ENCODE measurements around the gene GCSH.

The GCSH gene

GRCh38 chr16:81095953-81096714 lies at the start of gene GCSH:
TSS of gene GCSH (minus strand) at chr16:81096395. CDS start at chr16:81096278, 117 bp downstream.
- DNase-seq = peak; percentile 99 to 100
- H3K27me3 ChIP-seq = no peaks in the 10 kb centered on the region
- TF ChIP-seq, protein P1, sequence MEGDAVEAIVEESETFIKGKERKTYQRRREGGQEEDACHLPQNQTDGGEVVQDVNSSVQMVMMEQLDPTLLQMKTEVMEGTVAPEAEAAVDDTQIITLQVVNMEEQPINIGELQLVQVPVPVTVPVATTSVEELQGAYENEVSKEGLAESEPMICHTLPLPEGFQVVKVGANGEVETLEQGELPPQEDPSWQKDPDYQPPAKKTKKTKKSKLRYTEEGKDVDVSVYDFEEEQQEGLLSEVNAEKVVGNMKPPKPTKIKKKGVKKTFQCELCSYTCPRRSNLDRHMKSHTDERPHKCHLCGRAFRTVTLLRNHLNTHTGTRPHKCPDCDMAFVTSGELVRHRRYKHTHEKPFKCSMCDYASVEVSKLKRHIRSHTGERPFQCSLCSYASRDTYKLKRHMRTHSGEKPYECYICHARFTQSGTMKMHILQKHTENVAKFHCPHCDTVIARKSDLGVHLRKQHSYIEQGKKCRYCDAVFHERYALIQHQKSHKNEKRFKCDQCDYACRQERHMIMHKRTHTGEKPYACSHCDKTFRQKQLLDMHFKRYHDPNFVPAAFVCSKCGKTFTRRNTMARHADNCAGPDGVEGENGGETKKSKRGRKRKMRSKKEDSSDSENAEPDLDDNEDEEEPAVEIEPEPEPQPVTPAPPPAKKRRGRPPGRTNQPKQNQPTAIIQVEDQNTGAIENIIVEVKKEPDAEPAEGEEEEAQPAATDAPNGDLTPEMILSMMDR (IDR thresholded peaks at IDR 0.05) = no peak
- peaks cover 0 to 13% (median 3%) of the 10 kb centered on the region in 4 donors for H3K4me1 ChIP-seq
- H3K27ac ChIP-seq = peak within 1 kb of the TSS; percentile 82 to 84
- intact Hi-C loops (cut with DNase I; ENCODE audit: low total_unique reads) = loop anchor here (2.0 to 10.0 kb wide), 3 partner anchors 19 to 219 kb away; partner anchors contain the start of genes C16orf46 and GAN
- H3K9me3 ChIP-seq = no peaks in the 10 kb centered on the region
- no peaks in the 10 kb centered on the region for H3K36me3 ChIP-seq
- peak within 1 kb of the TSS; percentile 69 to 94 for H3K4me3 ChIP-seq

GRCh38 chr16:81143921-81144471 lies 47.8 kb upstream of the GCSH start:
- H3K9me3 ChIP-seq = no peaks in the 10 kb centered on the region
- intact Hi-C loops (cut with DNase I; ENCODE audit: low total_unique reads) = no loop called here
- H3K4me1 ChIP-seq = no peaks in the 10 kb centered on the region
- TF ChIP-seq, protein P1 (IDR thresholded peaks at IDR 0.05) = no peak
- H3K27ac ChIP-seq = no peak overlapping the region
- DNase-seq = no peak
- H3K4me3 ChIP-seq = no peak overlapping the region
- no peaks in the 10 kb centered on the region for H3K27me3 ChIP-seq
- H3K36me3 ChIP-seq = peaks cover 0 to 7% (median 0%) of the 10 kb centered on the region in 3 donors

GRCh38 chr16:81142864-81143263 lies 46.7 kb upstream of the GCSH start:
- no peak overlapping the region for H3K4me3 ChIP-seq
- H3K4me1 ChIP-seq = no peaks in the 10 kb centered on the region
- peaks cover 0 to 4% (median 0%) of the 10 kb centered on the region in 3 donors for H3K36me3 ChIP-seq
- H3K27me3 ChIP-seq = no peaks in the 10 kb centered on the region
- H3K9me3 ChIP-seq = no peaks in the 10 kb centered on the region
- TF ChIP-seq, protein P1 (IDR thresholded peaks at IDR 0.05) = no peak
- intact Hi-C loops (cut with DNase I; ENCODE audit: low total_unique reads) = no loop called here
- H3K27ac ChIP-seq = no peak overlapping the region
- no peak for DNase-seq

DNA sequence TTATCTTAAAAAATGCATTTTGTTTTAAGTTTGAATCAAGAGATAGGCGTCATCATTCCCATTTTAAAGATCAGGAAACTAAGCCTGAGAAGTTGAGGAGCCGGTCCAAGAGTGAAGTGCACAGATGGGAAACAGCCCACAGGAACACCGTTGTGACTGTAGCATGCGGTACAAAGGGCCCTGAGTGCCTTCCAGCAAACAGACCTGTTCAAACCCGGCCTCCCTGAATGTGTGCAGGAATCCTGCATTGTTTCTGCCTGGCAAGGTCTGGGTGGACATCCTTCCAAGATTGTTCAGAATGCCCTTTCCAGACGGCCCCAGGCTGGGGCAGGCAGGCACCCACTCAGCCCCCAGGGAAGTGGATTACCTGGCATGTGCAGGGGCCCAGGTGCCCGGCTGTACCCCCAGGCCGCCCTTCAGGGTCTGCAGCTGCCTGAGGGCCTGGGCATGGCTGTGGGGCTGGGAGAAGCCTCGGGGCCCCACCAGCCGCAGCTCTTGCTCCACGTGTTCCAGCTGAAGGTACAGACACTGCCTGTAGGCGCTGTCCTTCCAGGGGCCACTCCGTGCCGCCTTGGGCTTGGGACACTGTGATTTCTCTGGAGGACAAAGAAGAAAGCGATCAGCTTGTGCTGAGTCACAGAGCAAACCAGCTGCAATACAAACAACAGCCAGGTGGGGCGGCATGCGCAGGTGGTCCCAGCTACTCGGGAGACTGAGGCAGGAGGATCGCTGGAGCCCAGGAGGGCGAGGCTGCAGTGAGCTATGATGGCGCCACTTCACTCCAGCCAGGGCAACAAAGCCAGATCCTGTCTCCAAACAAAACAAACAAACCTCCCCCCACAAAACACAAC lies 45.0 kb upstream of the GCSH start:
- DNase-seq = no peak
- intact Hi-C loops (cut with DNase I; ENCODE audit: low total_unique reads) = no loop called here
- Histone ChIP-seq H3K4me1 (no peaks in the 10 kb centered on the region), H3K4me3 (no peak overlapping the region), H3K9me3 (no peaks in the 10 kb centered on the region), H3K36me3 (no peaks in the 10 kb centered on the region), H3K27ac (no peak overlapping the region), H3K27me3 (no peaks in the 10 kb centered on the region)
- TF ChIP-seq, protein P1 (IDR thresholded peaks at IDR 0.05) = no peak

GRCh38 chr16:81138831-81139557 lies 42.8 kb upstream of the GCSH start:
- Histone ChIP-seq H3K4me1 (no peaks in the 10 kb centered on the region), H3K9me3 (no peaks in the 10 kb centered on the region), H3K27me3 (no peaks in the 10 kb centered on the region), H3K4me3 (no peak overlapping the region), H3K27ac (no peak overlapping the region), H3K36me3 (no peaks in the 10 kb centered on the region)
- TF ChIP-seq, protein P1 (IDR thresholded peaks at IDR 0.05) = no peak
- DNase-seq = no peak
- intact Hi-C loops (cut with DNase I; ENCODE audit: low total_unique reads) = no loop called here

Data from tibial artery (tissue), 4 donors.